ENCODE measurements around the gene AIP.

The AIP gene

GRCh38 chr11:67437082-67437808 is 45.6 kb upstream of the AIP start, which contains the start of gene PTPRCAP:
PTPRCAP (minus strand) TSS chr11:67437682; CDS start chr11:67437619, 63 bp downstream.
- Histone ChIP-seq H3K4me2 (peak within 1 kb of the TSS; percentile 88 to 99 (median 98)), H3K4me1 (peaks cover 80 to 98% (median 95%) of the 10 kb centered on the region in 10 experiments), H3K27ac (peak within 1 kb of the TSS; percentile 46 to 97 (median 89); a peak in 21 of 22 replicates), H3K36me3 (peaks cover 39 to 86% (median 43%) of the 10 kb centered on the region in 11 experiments), H4K20me1 (peaks cover 38 to 85% (median 59%) of the 10 kb centered on the region in 11 experiments; a peak in 21 of 22 replicates), H3K4me3 (peak within 1 kb of the TSS; percentile 33 to 80 (median 70)), H3K27me3 (no peaks in the 10 kb centered on the region), H3K9me3 (replicated peaks in 1 of 11) (no peaks in the 10 kb centered on the region), H3K9ac (peak within 1 kb of the TSS; percentile 74 to 94 (median 83))
- no peak for TF ChIP-seq Cebpa-rat (IDR thresholded peaks at IDR 0.05)

GRCh38 chr11:67437809-67438157 is 45.0 kb upstream of the AIP start:
- H3K27ac ChIP-seq: peak overlapping the region; percentile 46 to 97 (median 89); a peak in 19 of 22 replicates
- TF ChIP-seq Cebpa-rat (IDR thresholded peaks at IDR 0.05): no peak
- peak overlapping the region; percentile 88 to 99 (median 98) for H3K4me2 ChIP-seq
- peak overlapping the region; percentile 74 to 94 (median 83); a peak in 20 of 22 replicates for H3K9ac ChIP-seq
- peak overlapping the region; percentile 33 to 80 (median 70); a peak in 19 of 20 replicates for H3K4me3 ChIP-seq
- no peaks in the 10 kb centered on the region for H3K9me3 ChIP-seq (replicated peaks in 1 of 11)
- H3K36me3 ChIP-seq: peaks cover 34 to 84% (median 38%) of the 10 kb centered on the region in 11 experiments
- H3K4me1 ChIP-seq: peaks cover 86 to 99% (median 97%) of the 10 kb centered on the region in 10 experiments
- peaks cover 40 to 86% (median 55%) of the 10 kb centered on the region in 11 experiments; a peak in 21 of 22 replicates for H4K20me1 ChIP-seq
- H3K27me3 ChIP-seq: no peaks in the 10 kb centered on the region

- Histone ChIP-seq H3K4me1 (peaks cover 86 to 96% (median 95%) of the 10 kb centered on the region in 10 experiments), H3K4me2 (peak overlapping the region; percentile 88 to 99 (median 98)), H3K9ac (peak overlapping the region; percentile 19 to 94 (median 83); a peak in 19 of 22 replicates), H3K27ac (peak overlapping the region in 9 of 11 experiments; percentile 72 to 97 (median 89); a peak in 17 of 22 replicates), H3K36me3 (peaks cover 28 to 79% (median 32%) of the 10 kb centered on the region in 11 experiments), H4K20me1 (peaks cover 35 to 83% (median 55%) of the 10 kb centered on the region in 11 experiments; a peak in 21 of 22 replicates), H3K4me3 (peak overlapping the region in 8 of 10 experiments; percentile 68 to 80 (median 71); a peak in 16 of 20 replicates), H3K9me3 (replicated peaks in 1 of 11) (no peaks in the 10 kb centered on the region), H3K27me3 (no peaks in the 10 kb centered on the region)
- no peak for TF ChIP-seq Cebpa-rat (IDR thresholded peaks at IDR 0.05)
These were observed 44.5 kb upstream of the AIP start for GRCh38 chr11:67438158-67438902.

GRCh38 chr11:67439321-67440228 is 43.3 kb upstream of the AIP start:
- peaks cover 16 to 67% (median 20%) of the 10 kb centered on the region in 11 experiments for H3K36me3 ChIP-seq
- peak overlapping the region; percentile 1 to 93 (median 82); a peak in 14 of 22 replicates for H3K9ac ChIP-seq
- no peak for TF ChIP-seq Cebpa-rat (IDR thresholded peaks at IDR 0.05)
- peak overlapping the region in 8 of 11 experiments; percentile 20 to 97 (median 89); a peak in 11 of 22 replicates for H3K27ac ChIP-seq
- H3K4me2 ChIP-seq: peak overlapping the region; percentile 88 to 99 (median 98)
- peak overlapping the region in 5 of 10 experiments; percentile 1 to 80 (median 34); a peak in 3 of 20 replicates for H3K4me3 ChIP-seq
- H4K20me1 ChIP-seq: peaks cover 23 to 70% (median 42%) of the 10 kb centered on the region in 11 experiments; a peak in 21 of 22 replicates
- no peaks in the 10 kb centered on the region for H3K27me3 ChIP-seq
- no peaks in the 10 kb centered on the region for H3K9me3 ChIP-seq (replicated peaks in 1 of 11)
- peaks cover 88 to 94% (median 92%) of the 10 kb centered on the region in 10 experiments for H3K4me1 ChIP-seq

GRCh38 chr11:67440229-67441097 is 42.4 kb upstream of the AIP start:
- no peaks in the 10 kb centered on the region for H3K9me3 ChIP-seq (replicated peaks in 1 of 11)
- peak overlapping the region; percentile 18 to 88 (median 56); a peak in 20 of 22 replicates for H3K9ac ChIP-seq
- peak overlapping the region in 6 of 10 experiments; percentile 1 to 38 (median 20); a peak in 6 of 20 replicates for H3K4me3 ChIP-seq
- TF ChIP-seq Cebpa-rat (IDR thresholded peaks at IDR 0.05): no peak
- peaks cover 7 to 58% (median 11%) of the 10 kb centered on the region in 11 experiments for H3K36me3 ChIP-seq
- peaks cover 14 to 62% (median 37%) of the 10 kb centered on the region in 11 experiments; a peak in 20 of 22 replicates for H4K20me1 ChIP-seq
- H3K4me1 ChIP-seq: peaks cover 88 to 94% (median 91%) of the 10 kb centered on the region in 10 experiments
- no peaks in the 10 kb centered on the region for H3K27me3 ChIP-seq
- H3K4me2 ChIP-seq: peak overlapping the region; percentile 88 to 99 (median 98)
- peak overlapping the region in 8 of 11 experiments; percentile 2 to 97 (median 29); a peak in 12 of 22 replicates for H3K27ac ChIP-seq

- H3K27ac ChIP-seq: peak overlapping the region in 8 of 11 experiments; percentile 2 to 97 (median 29); a peak in 12 of 22 replicates
- peak overlapping the region in 5 of 10 experiments; percentile 1 to 34 (median 23); a peak in 5 of 20 replicates for H3K4me3 ChIP-seq
- H3K9ac ChIP-seq: peak overlapping the region in 10 of 11 experiments; percentile 18 to 88 (median 56); a peak in 19 of 22 replicates
- peaks cover 7 to 56% (median 30%) of the 10 kb centered on the region in 11 experiments; a peak in 20 of 22 replicates for H4K20me1 ChIP-seq
- H3K36me3 ChIP-seq: peaks cover under 1 to 51% (median 4%) of the 10 kb centered on the region in 11 experiments; a peak in 18 of 22 replicates
- no peak for TF ChIP-seq Cebpa-rat (IDR thresholded peaks at IDR 0.05)
- no peaks in the 10 kb centered on the region for H3K27me3 ChIP-seq
- H3K9me3 ChIP-seq (replicated peaks in 1 of 11): no peaks in the 10 kb centered on the region
- H3K4me2 ChIP-seq: peak overlapping the region; percentile 88 to 99 (median 98)
- peaks cover 86 to 94% (median 91%) of the 10 kb centered on the region in 10 experiments for H3K4me1 ChIP-seq
These were observed 41.7 kb upstream of the AIP start for GRCh38 chr11:67441098-67441563.

Measured in BLaER1 treated with 17β-estradiol and CSF1 and Interleukin-3, amounts not matched to agents 10 nM and 100 nM (cell line).